Spleen (tissue), 7 donors: Measurements from ENCODE around the gene PSME3IP1.

Experiments
- CTCF ChIP-seq, 11 experiments: fragments of 200-600 bp in 7 of 11; fragments of 450-650 bp in 4 of 11; sonication (generic) in 4 of 11; IDR thresholded peaks in 8 of 11; conservative IDR thresholded peaks in 3 of 11; 1 replicate in 7 of 11; 2 replicates in 4 of 11; pipeline versions ENCODE4 v1.4.0 to v1.8.0; 2016 to 2021; ENCODE audit warnings: antibody characterized with exemption in 11 of 11, inconsistent platforms in 4 of 11, mild to moderate bottlenecking in 1 of 11
- POLR2A ChIP-seq, 3 donors: fragments of 450-650 bp; IDR thresholded peaks; one replicate each; pipeline ENCODE4 v1.5.1; 2017; ENCODE audit warnings: antibody characterized with exemption in 3 of 3, mild to moderate bottlenecking in 1 of 3
- POLR2AphosphoS5 ChIP-seq, 3 donors: sonication (generic); formaldehyde crosslinking; IDR thresholded peaks; one replicate each; pipeline ENCODE4 v1.5.1; 2017; ENCODE audit warnings: antibody characterized with exemption in 3 of 3
- donor health status: DM: no; HTN: no; CAD: no; lungs with moderate emphysema.
- donor health status: DM: no; HTN: no; CAD: no.
- donor health status: DM: no; HTN: no; CAD: no.

DNA sequence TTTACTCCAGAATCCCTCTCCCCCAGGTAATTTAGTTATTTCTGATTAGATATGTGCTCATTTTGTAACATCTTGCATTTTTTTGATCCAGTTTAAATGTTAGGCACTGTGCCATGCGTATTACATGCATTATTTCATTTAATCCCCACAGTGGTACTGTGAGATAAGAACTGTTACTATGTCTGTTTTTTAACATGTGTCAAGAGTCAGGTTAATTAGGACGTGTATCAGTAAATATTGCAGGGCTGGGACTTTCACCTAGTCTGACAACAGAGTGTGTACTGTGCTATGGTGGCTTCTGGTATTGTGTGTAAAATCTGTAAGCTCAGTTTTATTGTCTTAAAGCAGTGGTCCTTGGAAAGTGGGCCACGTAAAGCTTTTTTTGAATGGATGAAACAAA is 10.9 kb upstream of the PSME3IP1 start:
- TF ChIP-seq CTCF (IDR thresholded peaks at IDR 0.05 in 8 of 11, conservative IDR thresholded peaks at IDR 0.05 in 3 of 11) (no peak), POLR2AphosphoS5 (IDR thresholded peaks at IDR 0.05) (no peak), POLR2A (IDR thresholded peaks at IDR 0.05) (no peak)
